Measurements from ENCODE around the gene DGKD.
A peak's percentile ranks its signal among the peaks of the same experiment; 100 is the strongest.
"Not testable (repeated sequence)": the region's sequence is repeated elsewhere in the genome, so short reads cannot be mapped to it uniquely, and the experiment has no call there.

Gene DGKD

DNA sequence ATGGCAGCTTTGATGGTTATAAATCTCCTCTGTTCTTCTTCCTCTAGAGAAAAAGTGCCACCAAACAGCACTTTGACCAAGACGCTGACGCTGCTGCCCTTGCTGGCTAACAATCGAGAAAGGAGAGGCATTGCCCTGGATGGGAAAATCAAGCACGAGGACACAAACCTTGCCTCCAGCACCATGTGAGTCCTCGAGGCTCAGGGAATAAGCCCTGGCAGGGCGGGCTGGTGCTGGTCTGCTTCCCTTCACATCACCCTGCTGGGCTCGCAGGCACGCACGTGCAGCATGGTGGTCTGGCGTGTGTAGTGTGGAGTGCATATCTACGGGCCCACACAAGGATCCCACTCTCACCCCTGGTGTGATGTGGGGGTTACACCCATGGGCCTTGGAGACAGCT lies 19.4 kb upstream of the DGKD start:
- no peak for DNase-seq
- intact Hi-C loops (cut with DNase I) = no loop called here

DNA sequence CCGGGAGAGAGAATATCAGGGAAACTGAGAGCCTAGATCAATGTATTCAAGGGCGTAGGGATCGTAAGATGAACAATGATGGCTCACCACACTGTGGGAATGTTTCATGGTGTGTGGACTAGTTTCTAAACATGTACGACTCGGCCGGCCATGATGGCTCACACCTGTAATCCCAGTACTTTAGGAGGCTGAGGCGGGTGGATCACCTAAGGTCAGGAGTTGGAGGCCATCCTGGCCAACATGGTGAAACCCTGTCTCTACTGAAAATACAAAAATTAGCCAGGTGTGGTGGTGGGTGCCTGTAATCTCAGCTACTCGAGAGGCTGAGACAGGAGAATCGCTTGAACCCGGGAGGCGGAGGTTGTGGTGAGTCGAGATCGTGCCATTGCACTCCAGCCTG lies 18.2 kb upstream of the DGKD start:
- DNase-seq; intact Hi-C loops (cut with DNase I): not testable (repeated sequence)

DNA sequence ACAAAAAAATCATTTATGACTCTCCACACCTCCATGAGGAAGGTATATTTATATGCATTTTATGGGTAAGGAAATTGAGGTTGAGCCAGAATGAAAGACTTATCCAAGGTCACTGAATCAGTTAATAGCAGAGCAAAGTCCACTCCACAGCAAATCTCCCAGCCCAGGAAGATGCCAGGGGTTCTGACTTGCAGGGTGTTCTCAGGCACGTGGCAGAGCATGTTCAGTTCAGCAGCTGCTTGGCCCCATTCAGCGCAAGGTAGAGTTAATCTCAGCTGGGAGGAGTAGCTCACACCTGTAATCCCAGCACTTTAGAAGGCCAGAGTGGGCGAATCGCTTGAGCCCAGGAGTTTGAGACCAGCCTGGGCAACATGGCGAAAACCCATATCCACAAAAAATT lies 17.8 kb upstream of the DGKD start:
- intact Hi-C loops (cut with DNase I) = no loop called here
- no peak for DNase-seq

DNA sequence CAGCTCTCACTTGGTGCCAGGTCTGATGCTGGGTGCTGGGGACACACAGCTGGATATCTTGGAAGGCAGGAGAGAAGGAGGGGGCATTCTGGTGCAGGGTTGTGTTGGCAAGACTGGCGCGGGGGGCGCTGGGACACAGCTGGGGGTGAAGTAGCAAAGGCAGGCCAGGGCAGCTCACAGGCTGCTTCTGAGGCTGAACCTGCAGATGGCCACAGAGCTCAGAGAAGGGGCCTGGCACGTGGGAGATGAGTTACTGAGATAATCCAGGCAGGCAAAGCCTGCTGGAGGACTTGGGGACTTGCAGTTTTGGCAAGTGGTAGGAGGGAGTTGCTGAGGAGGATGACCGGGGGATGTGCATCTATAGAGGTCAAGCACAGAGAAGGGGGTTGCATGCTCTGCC lies 16.2 kb upstream of the DGKD start:
- no peak for DNase-seq
- intact Hi-C loops (cut with DNase I) = no loop called here

DNA sequence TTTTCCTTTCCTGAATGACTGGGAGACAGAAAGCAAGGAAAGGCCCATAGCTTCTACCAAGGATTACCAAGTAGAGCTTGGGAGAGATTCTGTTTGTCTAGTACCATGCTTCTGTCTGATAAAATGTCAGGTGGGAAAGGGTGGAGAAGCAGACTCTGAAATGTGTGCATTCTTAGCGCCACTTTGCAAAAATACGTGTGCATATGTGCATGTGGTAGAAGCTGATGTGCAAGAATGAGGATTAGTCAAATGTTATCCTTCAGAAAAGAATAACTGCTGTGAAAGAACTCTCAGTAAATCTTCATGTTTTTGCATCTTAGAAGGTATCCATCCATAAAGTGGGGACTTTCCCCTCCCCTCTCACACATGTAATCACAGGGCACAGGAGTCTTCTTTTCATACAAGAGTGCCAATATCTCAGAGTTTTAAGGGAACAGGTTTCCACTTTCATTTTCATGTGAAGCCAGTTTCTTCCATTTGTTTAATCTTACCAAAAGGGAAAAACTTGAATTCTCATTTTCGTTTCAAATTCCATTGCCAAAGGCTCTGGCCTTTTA lies 15.4 kb upstream of the DGKD start:
- no peak for DNase-seq
- intact Hi-C loops (cut with DNase I) = no loop called here

DNA sequence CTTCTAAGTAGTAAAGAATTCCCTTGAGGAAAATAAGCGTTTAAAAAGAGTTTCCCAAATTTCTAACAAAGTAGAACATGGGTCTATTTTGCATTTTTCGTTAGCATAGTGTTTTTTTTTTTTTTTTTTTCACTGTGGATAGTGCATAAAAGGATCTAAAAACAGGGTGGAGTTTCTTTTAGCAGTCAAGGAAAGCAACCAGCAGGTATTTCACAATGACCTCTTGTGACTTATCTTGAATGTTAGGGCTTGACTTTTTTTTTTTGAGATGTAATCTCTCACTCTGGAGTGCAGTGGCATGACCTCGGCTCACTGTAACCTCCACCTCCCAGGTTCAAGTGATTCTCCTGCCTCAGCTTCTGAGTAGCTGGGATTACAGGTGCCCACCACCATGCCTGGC lies 14.9 kb upstream of the DGKD start:
- intact Hi-C loops (cut with DNase I) = no loop called here
- no peak for DNase-seq

DNA sequence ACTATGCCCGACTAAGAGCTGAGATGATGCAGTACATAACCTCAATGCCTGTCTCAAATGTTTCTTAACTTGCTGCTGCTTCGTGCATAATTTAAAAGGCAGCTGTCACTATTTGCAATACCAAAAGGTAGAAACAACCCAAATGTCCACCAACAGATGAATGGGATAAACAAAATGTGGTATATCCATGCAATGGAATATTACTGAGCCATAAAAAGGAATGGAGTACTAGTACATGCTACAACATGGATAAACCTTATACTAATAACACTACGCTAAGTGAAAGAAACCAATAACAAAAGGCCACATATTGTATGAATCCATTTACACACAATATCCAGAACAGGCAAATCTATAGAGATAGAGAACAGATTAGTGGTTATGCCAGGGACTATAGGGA lies 13.0 kb upstream of the DGKD start:
- intact Hi-C loops (cut with DNase I) = no loop called here
- no peak for DNase-seq

DNA sequence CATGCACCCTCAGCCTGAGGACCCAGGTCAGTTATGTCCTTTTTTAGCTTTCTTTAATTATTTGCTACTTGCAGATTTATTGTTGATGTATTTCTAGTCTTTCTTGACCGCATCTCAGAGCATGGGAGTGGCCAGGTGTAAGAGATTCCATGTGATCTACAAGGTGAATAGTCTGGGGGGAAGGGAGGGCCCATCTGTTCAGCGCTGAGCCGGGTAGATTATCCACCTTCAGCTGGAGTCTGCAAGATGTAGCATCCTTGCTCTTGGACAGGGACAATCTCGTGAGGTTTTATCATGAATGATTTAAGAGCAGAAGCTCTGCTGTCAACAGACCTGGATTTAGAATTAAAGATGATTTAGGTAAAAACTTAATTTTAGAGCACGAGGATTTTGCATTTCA lies 12.0 kb upstream of the DGKD start:
- intact Hi-C loops (cut with DNase I) = no loop called here
- no peak for DNase-seq

DNA sequence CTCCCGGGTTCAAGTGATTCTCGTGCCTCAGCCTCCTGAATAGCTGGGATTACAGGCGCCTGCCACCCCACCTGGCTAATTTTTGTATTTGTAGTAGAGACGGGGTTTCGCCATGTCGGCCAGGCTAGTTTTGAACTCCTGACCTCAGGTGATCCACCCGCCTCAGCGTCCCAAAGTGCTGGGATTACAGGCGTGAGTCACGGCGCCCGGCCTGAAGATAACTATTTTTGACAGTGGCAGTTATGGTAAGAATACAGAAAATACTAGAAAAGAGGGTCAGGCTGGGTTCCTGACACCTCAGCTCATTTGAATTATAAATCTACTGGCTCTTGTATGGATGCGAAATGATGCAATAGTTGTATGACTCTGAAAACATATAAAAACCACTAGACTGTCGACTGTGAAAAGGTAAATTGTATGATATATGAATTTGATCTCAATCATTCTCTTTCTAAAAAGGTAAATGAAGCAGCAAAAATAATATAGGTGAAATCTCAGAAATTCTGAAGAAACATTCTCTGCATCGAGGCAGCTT lies 11.1 kb upstream of the DGKD start:
- no peak for DNase-seq
- intact Hi-C loops (cut with DNase I) = no loop called here

DNA sequence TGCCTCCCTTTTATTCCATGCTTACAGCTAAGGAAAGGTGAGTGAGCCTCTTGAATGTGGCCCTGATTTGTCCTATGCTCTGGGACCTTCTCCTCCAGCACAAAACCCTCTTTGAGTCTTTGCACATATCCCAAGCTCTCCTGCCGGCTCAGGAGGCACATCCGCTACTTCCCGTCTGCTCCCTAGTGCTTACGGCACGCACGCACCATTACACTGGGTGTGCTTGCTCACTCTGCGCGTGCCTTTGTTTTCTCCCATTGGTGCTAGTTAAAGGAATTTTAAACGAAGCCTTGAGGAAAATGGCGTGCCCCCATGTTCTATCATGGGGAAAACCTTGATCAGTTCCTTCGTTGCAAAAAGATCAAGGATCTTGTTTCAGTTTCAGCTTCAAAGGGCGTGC lies 7.9 kb upstream of the DGKD start:
- intact Hi-C loops (cut with DNase I) = loop anchor here (5.0 kb wide), 1 partner anchor 94 kb away; the partner anchor contains the start of gene ATG16L1
- DNase-seq = no peak

DNA sequence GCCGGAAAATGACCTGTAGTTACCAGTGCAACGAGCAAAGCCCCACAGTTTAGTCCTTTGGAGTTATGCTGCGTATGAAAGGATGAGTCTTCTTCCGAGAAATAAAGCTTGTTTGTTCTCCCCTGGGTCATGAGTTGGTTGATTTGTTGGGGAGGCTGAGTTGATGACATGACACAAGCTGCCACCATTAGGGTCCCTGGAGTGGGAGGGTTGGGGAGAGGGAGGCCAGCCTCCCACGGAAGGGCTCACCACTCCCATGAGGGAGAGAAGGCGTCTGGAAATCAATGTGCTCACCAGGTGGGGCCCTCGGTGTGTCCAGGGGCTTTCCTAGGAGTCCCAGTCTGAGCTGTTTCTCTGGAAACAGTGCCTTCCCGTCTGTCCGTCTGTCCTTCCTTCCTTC lies 7.4 kb upstream of the DGKD start:
- intact Hi-C loops (cut with DNase I) = loop anchor here (5.0 kb wide), 1 partner anchor 95 kb away; the partner anchor contains the start of gene ATG16L1
- DNase-seq = no peak

DNA sequence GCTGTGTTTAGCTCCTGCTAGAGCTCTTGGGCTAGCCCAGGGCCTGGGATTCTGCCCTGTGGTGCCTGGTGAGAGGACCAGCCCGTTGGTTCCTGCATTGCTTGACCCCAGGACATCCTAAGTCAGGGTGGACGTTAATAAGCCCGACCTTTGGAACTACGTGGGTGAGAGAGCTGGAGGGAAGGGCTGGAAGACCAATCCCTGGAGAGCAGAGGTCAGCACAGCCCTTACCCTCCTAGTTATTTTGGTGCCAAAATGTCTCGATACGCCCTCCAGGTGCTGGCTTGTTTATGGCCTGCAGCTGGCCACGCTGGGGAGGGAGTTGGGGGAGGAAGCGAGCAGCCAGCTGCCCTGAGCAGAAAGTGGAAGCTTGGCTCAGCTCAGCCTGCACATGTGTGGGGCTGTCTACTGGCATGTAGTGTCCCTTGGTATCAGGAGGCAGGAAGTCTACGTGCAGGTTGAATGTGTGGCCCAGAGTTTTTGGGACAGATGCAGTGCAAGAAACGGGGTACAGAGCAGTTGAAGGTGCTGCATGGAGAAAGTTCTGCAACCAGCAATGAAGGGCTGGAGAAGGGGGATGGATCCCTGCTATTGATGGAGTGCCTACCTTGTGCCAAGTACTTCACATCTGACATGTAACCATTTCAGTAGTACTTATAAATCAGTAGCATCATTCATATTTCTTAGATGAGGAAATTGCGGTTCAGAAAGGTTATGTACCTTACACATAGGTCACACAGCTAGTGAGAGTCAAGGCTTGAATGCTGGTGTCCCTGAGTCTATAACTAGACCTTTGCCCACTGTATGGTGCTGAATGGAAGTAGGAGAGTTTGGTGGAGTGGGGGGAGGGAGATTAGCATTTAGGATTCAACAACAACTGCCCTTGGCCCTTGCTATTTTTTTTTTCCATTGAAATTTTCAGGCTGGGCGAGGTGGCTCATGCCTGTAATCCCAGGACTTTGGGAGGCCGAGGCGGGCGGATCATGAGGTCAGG lies 5.0 kb upstream of the DGKD start:
- intact Hi-C loops (cut with DNase I) = loop anchor here (5.0 kb wide), 1 partner anchor 97 kb away; the partner anchor contains the start of gene ATG16L1
- peak in 9 of 10 donors; percentile 47 to 96 (median 66) for DNase-seq

DNA sequence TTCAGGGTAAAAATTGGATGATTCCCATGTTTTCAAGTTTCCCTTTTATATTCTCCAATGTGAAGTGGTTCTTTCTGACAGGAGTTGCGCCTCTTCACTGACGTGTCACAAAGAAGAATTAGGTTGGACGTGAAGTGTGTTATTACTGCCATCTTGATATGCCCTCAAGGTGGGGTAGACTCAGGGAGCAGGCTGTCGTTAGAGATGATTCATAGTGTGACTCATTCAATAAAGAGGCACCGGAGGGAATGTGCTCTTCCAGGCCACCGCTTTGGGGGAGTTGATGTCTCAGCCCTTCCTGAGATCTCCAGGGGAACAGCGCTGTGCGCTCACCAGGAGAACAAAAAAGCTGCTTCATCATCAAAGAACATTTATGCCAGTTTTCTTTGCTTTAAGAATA lies 3.6 kb upstream of the DGKD start:
- peak in 3 of 10 donors; percentile 21 to 87 (median 60) for DNase-seq
- intact Hi-C loops (cut with DNase I) = no loop called here

DNA sequence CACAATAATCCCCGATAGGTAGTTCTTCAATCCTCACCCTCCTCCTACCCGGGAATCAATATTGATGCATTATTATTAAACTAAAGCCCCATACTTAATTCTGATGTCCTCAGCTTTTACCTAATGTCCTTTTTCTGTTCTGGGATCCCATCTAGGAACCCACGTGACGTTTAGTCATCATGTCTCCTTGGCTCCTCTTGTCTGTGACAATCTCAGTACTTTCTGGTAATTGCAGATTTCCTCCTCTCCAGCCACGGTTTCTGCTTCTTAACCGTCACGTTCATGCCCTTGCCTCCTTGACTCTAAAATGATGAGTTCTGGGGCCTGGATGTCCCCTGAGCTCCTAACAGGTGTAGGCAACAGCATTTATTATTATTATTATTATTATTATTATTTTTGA lies 2.9 kb upstream of the DGKD start:
- no peak for DNase-seq
- intact Hi-C loops (cut with DNase I) = no loop called here

DNA sequence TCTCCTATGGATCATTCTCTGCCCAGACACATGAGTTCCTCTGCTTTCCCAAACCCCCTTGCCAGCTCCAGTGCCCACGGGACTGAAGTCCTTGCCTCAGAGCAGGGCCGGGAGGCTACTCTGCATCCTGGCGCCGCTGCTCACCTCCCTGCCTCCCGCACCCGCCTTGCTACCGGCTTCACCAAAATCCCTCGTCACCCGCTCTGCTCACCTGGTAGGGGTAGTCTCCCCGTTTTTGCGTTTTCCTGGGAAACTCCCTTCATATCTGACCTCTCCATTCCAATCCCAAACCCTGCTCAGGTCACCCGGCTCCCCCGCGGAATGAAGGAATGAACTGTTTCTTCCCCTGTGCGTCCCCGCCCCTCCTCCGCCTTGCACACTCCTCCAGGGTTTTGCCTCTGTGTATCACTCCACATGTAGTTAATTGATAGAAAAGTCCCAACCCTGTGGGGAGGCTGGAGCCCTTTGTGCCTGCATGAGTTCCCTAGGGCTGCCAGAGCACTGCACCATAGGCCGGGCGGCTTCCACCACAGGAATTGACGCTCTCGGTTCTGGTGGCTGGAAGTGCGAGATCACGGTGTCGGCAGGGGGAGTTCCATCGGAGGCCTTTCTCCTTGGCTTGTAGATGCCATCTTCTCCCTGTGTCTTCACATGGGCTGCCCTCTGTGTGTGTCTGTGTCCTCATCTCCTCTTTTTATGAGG lies 2.0 kb upstream of the DGKD start:
- intact Hi-C loops (cut with DNase I) = no loop called here
- DNase-seq = peak in 1 of 10 donors; percentile 83

DNA sequence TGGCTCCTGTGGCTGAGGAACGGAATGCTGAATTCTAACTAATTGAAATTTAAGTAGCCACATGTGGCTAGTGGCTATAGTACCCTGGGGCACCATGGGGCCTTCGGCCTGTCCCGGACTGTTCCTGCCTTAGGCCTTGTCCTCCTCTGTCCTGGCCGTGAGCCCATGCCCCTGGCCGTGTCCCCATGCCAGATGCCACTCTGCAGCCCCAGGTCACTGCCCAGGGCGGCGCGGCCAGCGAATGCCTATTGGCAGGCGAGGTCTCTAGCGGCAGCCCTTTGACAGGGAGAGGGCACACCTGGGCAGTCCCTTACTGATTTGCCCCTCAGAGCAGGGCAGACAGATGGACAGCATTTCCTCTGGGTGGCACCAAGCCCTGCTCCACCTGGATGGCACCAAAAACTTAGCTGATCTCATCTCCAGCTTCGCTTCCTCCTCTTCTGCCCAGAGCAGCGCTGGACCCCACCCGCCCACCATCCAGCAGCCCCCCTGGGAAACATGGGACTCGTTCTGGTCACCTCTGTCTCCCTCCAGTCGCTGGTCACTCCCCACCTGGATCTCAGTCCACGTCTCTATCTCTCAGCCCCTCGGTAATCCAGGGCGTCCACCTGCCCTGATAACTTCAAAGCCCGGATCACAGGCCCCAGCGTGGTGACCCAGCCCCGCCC lies 1.1 kb upstream of the DGKD start:
- DNase-seq = peak in 1 of 10 donors; percentile 74
- intact Hi-C loops (cut with DNase I) = no loop called here

DNA sequence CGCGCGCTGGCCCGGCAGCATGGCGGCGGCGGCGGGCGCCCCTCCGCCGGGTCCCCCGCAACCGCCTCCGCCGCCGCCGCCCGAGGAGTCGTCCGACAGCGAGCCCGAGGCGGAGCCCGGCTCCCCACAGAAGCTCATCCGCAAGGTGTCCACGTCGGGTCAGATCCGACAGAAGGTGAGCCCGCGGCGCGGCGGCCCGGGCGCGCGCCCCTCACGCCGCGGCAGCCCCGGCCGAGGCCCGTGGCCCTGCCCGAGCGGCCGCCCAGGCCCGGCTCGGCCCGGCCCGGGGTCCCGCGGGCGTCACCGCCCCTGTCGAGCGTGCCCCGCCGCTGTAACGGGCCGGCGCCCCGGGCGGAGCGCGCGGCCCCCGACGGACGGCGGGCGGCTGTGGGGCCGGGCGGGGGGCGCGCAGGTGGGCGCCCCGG lies 218 bp downstream of the DGKD start:
- DNase-seq = no peak

DNA sequence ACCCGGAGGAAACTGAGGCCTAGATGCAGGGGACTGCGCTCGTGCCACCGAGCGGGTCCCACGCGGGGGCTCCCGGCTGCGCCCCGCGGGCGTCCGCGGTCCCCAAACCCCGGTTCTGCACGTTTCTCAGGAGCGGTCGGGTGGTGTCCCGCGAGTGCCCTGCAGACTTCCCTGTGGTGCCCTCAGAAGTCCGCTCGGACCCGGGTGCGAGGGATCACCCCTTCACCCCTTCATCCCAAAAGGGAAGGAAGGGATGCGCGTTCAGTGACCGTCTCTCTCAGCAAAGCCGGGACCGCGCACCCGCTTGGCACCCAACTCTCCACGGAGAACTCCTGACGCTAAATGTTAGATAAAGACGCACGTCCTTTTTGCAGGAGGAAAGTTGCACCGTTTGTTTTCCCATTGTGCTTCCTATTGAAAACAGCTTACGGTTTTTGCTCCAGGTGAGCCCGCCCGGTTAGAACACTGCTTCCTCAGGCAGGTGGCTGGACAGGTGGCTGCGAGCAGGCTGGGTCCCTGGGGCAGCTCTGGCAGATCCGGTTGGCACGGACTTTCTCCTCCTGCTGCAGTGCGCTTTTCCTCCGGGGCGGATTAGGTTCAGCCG lies 779 bp downstream of the DGKD start:
- DNase-seq = peak in 2 of 10 donors; percentile 30 to 31
- intact Hi-C loops (cut with DNase I) = loop anchor here (1.0 kb wide), 1 partner anchor 88 kb away; no protein-coding TSS in a partner anchor

More for the DNA sequence above, 218 bp downstream of the DGKD start:
- intact Hi-C loops (cut with DNase I) = loop anchor here (1.0 kb wide), 1 partner anchor 89 kb away; no protein-coding TSS in a partner anchor

DNA sequence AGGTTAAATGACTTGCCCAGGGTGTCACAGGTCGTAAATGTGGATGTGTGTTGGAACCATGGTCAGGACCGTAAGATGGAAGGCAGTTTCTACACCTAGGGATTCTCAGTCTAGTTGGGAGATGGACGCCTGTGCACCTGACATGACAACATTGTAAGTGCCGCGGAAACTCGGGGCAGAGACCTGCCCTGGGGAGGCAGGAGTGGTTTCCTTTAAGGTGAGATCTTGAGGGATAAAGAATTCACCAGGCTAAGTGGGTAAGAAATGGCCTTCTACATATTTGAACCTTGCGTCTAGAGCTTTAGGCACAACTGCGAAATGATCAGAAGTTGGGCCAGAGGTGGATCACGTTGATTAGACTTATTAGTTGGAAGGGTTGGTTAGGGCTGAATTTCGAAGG lies 1.6 kb downstream of the DGKD start:
- no peak for DNase-seq
- intact Hi-C loops (cut with DNase I) = no loop called here
